ENCODE measurements around the gene BTF3. TPM values are rescaled to one million over a fixed set of nuclear protein-coding genes. Genes with fewer than 3 reads are reported as not detected.

Gene BTF3
- total RNA-seq, 1 donor from 2014 or later, result 388 TPM

DNA sequence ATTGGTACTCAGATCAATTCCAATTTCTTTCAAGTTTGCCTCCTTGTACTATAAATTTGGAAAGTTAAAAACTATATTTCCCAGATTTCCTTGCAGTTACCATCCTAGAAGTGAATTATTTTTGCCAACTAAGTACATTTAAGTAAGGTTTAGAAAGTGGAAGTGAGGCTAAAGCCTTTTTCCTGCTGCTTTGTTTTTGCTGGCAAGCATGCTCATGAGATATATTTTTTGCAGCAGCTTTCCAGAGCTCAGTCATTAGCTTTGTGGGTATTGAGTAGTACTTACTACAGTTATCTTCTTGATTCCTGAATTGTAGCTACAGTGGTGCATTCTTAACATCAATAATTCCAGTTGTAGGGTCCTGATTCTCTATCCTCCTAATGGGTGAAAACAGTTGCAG is 3.5 kb upstream of the BTF3 start:
- Histone ChIP-seq H3K27ac (no peak overlapping the region), H3K36me3 (no peaks in the 10 kb centered on the region), H3K4me3 (no peak overlapping the region), H3K9me3 (no peaks in the 10 kb centered on the region), H3K27me3 (ENCODE audit: low read depth) (no peaks in the 10 kb centered on the region), H3K4me1 (peaks cover 12% of the 10 kb centered on the region)
- intact Hi-C loops (cut with DNase I), result no loop called here
- no peak for DNase-seq
- TF ChIP-seq, protein P1, sequence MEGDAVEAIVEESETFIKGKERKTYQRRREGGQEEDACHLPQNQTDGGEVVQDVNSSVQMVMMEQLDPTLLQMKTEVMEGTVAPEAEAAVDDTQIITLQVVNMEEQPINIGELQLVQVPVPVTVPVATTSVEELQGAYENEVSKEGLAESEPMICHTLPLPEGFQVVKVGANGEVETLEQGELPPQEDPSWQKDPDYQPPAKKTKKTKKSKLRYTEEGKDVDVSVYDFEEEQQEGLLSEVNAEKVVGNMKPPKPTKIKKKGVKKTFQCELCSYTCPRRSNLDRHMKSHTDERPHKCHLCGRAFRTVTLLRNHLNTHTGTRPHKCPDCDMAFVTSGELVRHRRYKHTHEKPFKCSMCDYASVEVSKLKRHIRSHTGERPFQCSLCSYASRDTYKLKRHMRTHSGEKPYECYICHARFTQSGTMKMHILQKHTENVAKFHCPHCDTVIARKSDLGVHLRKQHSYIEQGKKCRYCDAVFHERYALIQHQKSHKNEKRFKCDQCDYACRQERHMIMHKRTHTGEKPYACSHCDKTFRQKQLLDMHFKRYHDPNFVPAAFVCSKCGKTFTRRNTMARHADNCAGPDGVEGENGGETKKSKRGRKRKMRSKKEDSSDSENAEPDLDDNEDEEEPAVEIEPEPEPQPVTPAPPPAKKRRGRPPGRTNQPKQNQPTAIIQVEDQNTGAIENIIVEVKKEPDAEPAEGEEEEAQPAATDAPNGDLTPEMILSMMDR (IDR thresholded peaks at IDR 0.05), result no peak
- ATAC-seq, result no peak

DNA sequence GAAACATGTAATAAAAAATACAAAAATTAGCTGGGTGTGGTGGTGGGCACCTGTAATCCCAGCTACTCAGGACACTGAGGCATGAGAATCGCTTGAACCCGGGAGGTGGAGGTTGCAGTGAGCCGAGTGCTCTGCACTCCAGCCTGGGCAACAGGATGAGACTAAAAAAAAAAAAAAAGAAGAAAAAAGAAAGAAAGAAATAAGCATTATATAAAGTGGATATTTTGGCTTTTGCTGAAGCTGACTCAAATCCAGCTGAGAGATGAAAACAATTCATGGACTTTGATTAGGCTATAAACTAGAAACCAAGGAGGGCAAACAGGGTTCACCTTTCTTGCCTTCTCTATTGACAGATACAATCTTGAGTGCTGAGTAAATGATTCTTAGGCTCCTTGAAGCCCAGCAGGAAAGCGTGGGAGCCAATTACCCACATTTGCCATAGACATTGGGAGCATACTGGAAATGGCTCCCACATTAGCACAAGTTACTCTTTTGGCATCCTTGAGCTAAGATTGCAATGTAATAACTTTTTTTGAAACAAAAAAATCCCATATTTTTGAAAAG is 2.4 kb upstream of the BTF3 start:
- intact Hi-C loops (cut with DNase I), result no loop called here
- ATAC-seq, result no peak

DNA sequence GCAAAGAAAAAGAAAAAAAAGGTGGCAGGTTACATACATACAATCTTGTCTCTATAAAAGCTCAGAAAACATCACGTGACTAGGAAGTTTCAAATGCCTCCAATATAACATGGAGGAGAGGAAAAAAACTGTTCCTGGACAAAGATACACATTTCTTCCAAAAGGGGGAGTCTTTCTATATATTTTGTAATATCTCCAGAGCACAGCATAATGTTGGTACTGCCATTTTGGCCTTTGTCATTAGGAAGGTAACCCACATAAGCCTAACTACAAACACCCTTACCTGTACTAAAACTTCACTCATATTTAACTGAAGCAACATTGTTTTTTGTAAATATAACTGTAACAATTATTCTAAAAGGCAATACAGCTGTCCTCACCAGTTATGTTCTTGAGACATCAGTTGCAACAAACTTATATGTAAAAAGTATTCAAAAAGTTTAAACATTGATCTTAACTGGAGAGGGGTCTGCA is 1.2 kb upstream of the BTF3 start:
- TF ChIP-seq, protein P1 (IDR thresholded peaks at IDR 0.05), result no peak
- intact Hi-C loops (cut with DNase I), result no loop called here
- Histone ChIP-seq H3K9me3 (no peaks in the 10 kb centered on the region), H3K4me1 (peaks cover 25% of the 10 kb centered on the region), H3K27ac (no peak overlapping the region), H3K4me3 (no peak overlapping the region), H3K36me3 (peaks cover 8% of the 10 kb centered on the region), H3K27me3 (ENCODE audit: low read depth) (no peaks in the 10 kb centered on the region)
- ATAC-seq (no peak), DNase-seq (no peak)

More for the DNA sequence above, 2.4 kb upstream of the BTF3 start:
- peaks cover 24% of the 10 kb centered on the region for H3K4me1 ChIP-seq
- H3K27me3 ChIP-seq (ENCODE audit: low read depth), result no peaks in the 10 kb centered on the region
- H3K4me3 ChIP-seq, result no peak overlapping the region
- no peak for DNase-seq
- TF ChIP-seq, protein P1 (IDR thresholded peaks at IDR 0.05), result no peak
- no peaks in the 10 kb centered on the region for H3K9me3 ChIP-seq
- no peaks in the 10 kb centered on the region for H3K36me3 ChIP-seq
- no peak overlapping the region for H3K27ac ChIP-seq

DNA sequence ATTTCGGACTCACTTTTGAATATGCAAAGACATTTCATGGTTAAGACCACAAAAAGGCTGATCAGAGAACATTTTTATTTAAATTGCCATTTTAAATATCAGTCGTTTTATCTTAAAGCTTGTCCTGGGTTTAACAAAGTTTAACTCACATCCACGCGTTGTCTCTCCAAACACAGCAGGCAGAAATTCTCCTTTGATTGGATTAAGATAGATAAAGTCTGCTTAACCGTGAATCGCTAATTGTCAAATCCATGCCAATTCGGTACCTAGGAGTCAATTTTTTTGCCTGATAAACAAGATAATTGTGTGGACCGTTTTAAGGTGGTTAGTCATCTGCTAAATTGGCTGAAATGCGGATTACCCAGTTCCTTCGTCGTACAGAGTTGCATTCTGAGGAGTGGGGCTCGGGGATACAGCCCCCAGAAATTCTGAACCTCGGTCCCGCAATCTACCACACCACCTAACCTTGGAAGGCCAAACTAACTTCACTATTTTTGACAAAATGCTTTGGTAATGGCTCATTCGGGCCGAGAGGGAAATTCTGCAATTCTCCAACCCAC is 665 bp upstream of the BTF3 start:
- Histone ChIP-seq H3K27ac (peak overlapping the region; percentile 98), H3K4me3 (peak overlapping the region; percentile 82), H3K36me3 (peaks cover 14% of the 10 kb centered on the region), H3K9me3 (no peaks in the 10 kb centered on the region), H3K27me3 (ENCODE audit: low read depth) (no peaks in the 10 kb centered on the region), H3K4me1 (peaks cover 25% of the 10 kb centered on the region)
- TF ChIP-seq, protein P1 (IDR thresholded peaks at IDR 0.05), result no peak
- intact Hi-C loops (cut with DNase I), result no loop called here
- ATAC-seq (no peak), DNase-seq (no peak)

DNA sequence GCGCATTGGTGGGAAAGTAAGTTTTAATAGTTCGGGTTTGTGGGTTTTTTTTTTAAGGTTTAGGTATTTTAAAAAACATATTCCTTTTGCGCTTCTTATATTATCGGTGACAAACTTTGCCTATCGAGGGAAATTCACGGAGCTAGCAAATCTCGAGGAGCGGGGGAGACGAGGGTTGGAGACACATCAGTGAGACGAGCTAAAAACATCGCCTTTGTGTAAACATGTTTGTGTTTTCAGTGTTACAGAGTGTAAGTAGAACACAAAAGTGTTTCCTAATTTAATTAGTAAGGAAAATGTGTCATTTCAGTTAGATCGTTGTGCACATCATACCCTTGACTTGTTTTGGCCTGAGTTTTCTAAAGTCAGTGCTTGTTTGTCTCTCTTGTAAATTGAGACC is 945 bp downstream of the BTF3 start:
- intact Hi-C loops (cut with DNase I), result no loop called here
- DNase-seq, result no peak

More for the DNA sequence above, 945 bp downstream of the BTF3 start:
- H3K4me3 ChIP-seq, result peak overlapping the region; percentile 82
- H3K27me3 ChIP-seq (ENCODE audit: low read depth), result no peaks in the 10 kb centered on the region
- no peaks in the 10 kb centered on the region for H3K9me3 ChIP-seq
- H3K36me3 ChIP-seq, result peaks cover 30% of the 10 kb centered on the region
- peak overlapping the region; percentile 98 for H3K27ac ChIP-seq
- TF ChIP-seq, protein P1 (IDR thresholded peaks at IDR 0.05), result no peak
- no peak for ATAC-seq
- peaks cover 25% of the 10 kb centered on the region for H3K4me1 ChIP-seq
